HepG2 (cell line): ENCODE measurements around the gene OR1F1. TPM values are rescaled to one million over a fixed set of nuclear protein-coding genes. Genes with fewer than 3 reads are reported as not detected.

Source experiments
- CBFB ChIP-seq: sonication (generic); formaldehyde crosslinking; IDR thresholded peaks from 2 replicates; pipeline ENCODE4 v1.4.0; 2020; ENCODE audit warnings: missing genetic modification reagents
- CC2D1A ChIP-seq: sonication (generic); formaldehyde crosslinking; IDR thresholded peaks from 2 replicates; pipeline ENCODE4 v1.8.1; 2023; ENCODE audit warnings: mild to moderate bottlenecking, missing genetic modification reagents
- FOXC1 ChIP-seq: sonication (generic); formaldehyde crosslinking; IDR thresholded peaks from 2 replicates; pipeline ENCODE4 v1.8.0; 2022; ENCODE audit warnings: mild to moderate bottlenecking, missing genetic modification reagents, borderline replicate concordance
- FOXJ3 ChIP-seq: sonication (generic); formaldehyde crosslinking; IDR thresholded peaks from 2 replicates; pipeline ENCODE4 v1.4.0; 2020; ENCODE audit warnings: missing genetic modification reagents, mild to moderate bottlenecking, borderline replicate concordance
- GATAD2A ChIP-seq: IDR thresholded peaks from 2 replicates; pipeline ENCODE4 v1.6.1; 2016
- HOXA9 ChIP-seq: sonication (generic); formaldehyde crosslinking; IDR thresholded peaks from 2 replicates; pipeline ENCODE4 v1.8.1; 2022; ENCODE audit warnings: missing genetic modification reagents, mild to moderate bottlenecking, moderate library complexity, borderline replicate concordance
- KAT2B ChIP-seq: fragments of 150-350 bp; IDR thresholded peaks from 2 replicates; pipeline ENCODE4 v1.6.1; 2014; ENCODE audit warnings: low read depth, low read length, borderline replicate concordance
- KLF9 ChIP-seq: IDR thresholded peaks from 2 replicates; pipeline ENCODE4 v1.6.1; 2016; ENCODE audit warnings: low read depth
- NONO ChIP-seq, 2 experiments: fragments of 450-650 bp in 1 of 2; sonication (generic) in 1 of 2; formaldehyde crosslinking in 1 of 2; IDR thresholded peaks in 1 of 2; conservative IDR thresholded peaks in 1 of 2; 2 replicates each; pipeline versions ENCODE4 v1.6.1 to v1.8.0; 2017 to 2022; ENCODE audit warnings: mild to moderate bottlenecking in 1 of 2, missing genetic modification reagents in 1 of 2, moderate library complexity in 1 of 2
- PAF1 ChIP-seq: IDR thresholded peaks from 2 replicates; pipeline ENCODE4 v1.6.1; 2016; ENCODE audit warnings: missing genetic modification reagents, missing compliant biosample characterization
- PREB ChIP-seq: sonication (generic); formaldehyde crosslinking; IDR thresholded peaks from 2 replicates; pipeline ENCODE4 v1.4.0; 2020; ENCODE audit warnings: missing genetic modification reagents
- SMAD3 ChIP-seq: sonication (generic); formaldehyde crosslinking; IDR thresholded peaks from 2 replicates; pipeline ENCODE4 v1.4.0; 2020; ENCODE audit warnings: missing genetic modification reagents
- SRSF1 ChIP-seq: fragments of 200-400 bp; formaldehyde crosslinking; optimal IDR thresholded peaks from 2 replicates; pipeline ENCODE3; 2017; ENCODE audit warnings: mild to moderate bottlenecking, low read depth, low read length, moderate library complexity
- TBL1XR1 ChIP-seq: fragments of 150-350 bp; IDR thresholded peaks from 2 replicates; pipeline ENCODE4 v1.6.1; 2014; ENCODE audit warnings: borderline replicate concordance, low read length; ENCODE audit not compliant: partially characterized antibody
- U2AF1 ChIP-seq: fragments of 200-400 bp; formaldehyde crosslinking; optimal IDR thresholded peaks from 2 replicates; pipeline ENCODE3; 2017; ENCODE audit warnings: mild to moderate bottlenecking, low read depth, low read length
- ZNF367 ChIP-seq: sonication (generic); formaldehyde crosslinking; IDR thresholded peaks from 2 replicates; pipeline ENCODE4 v1.4.0; 2020; ENCODE audit warnings: missing genetic modification reagents, borderline replicate concordance
- ZNF609 ChIP-seq: sonication (generic); formaldehyde crosslinking; IDR thresholded peaks from 2 replicates; pipeline ENCODE4 v1.4.0; 2020; ENCODE audit warnings: mild to moderate bottlenecking, missing genetic modification reagents, borderline replicate concordance
- polyA plus RNA-seq, 8 experiments: library from polyadenylated mRNA; depleted of rRNA in 3 of 8; stranded (reverse) in 7 of 8; unstranded in 1 of 8; fragments of >200 nt; fragmentation: Illumina TruSeq in 4 of 8; extraction: Trizol in 4 of 8; gene quantifications; 2 replicates each; pipeline versions ENCODE4 v1.2.1 to v1.2.3, GENCODE V29; 2011 to 2016; ENCODE audit warnings: low read depth in 4 of 8, missing spikeins in 1 of 8, mixed read lengths in 1 of 8; ENCODE audit not compliant: insufficient read depth in 1 of 8
- total RNA-seq, 5 experiments: library from RNA; depleted of rRNA; stranded (reverse); fragments of >200 nt; fragmentation: Illumina TruSeq; extraction: Trizol; gene quantifications; 2 replicates each; pipeline ENCODE4 v1.2.3, GENCODE V29; 2016; ENCODE audit warnings: low read depth in 1 of 5
- TF ChIP-seq, protein P1 (sequence below): sonication (generic); formaldehyde crosslinking; conservative IDR thresholded peaks from 2 replicates; pipeline ENCODE4 v1.4.0; 2020; ENCODE audit warnings: mild to moderate bottlenecking, missing genetic modification reagents, moderate library complexity
- TF ChIP-seq, protein P2 (sequence below): sonication (generic); formaldehyde crosslinking; IDR thresholded peaks from 2 replicates; pipeline ENCODE4 v1.4.0; 2020; ENCODE audit warnings: mild to moderate bottlenecking, missing genetic modification reagents

Gene OR1F1
- total and polyA plus RNA-seq, 2 of the 13 experiments (the other 11 are each of a cell fraction or from before 2014, with no cell fraction given): 0.90 TPM; not detected in 1

GRCh38 chr16:3234857-3235561 is 47.0 kb downstream of the OR1F1 start, which contains the start of gene ZNF200 (continued):
- TF ChIP-seq PREB (CRISPR knock-in tag): no peak
- TF ChIP-seq, protein P1, sequence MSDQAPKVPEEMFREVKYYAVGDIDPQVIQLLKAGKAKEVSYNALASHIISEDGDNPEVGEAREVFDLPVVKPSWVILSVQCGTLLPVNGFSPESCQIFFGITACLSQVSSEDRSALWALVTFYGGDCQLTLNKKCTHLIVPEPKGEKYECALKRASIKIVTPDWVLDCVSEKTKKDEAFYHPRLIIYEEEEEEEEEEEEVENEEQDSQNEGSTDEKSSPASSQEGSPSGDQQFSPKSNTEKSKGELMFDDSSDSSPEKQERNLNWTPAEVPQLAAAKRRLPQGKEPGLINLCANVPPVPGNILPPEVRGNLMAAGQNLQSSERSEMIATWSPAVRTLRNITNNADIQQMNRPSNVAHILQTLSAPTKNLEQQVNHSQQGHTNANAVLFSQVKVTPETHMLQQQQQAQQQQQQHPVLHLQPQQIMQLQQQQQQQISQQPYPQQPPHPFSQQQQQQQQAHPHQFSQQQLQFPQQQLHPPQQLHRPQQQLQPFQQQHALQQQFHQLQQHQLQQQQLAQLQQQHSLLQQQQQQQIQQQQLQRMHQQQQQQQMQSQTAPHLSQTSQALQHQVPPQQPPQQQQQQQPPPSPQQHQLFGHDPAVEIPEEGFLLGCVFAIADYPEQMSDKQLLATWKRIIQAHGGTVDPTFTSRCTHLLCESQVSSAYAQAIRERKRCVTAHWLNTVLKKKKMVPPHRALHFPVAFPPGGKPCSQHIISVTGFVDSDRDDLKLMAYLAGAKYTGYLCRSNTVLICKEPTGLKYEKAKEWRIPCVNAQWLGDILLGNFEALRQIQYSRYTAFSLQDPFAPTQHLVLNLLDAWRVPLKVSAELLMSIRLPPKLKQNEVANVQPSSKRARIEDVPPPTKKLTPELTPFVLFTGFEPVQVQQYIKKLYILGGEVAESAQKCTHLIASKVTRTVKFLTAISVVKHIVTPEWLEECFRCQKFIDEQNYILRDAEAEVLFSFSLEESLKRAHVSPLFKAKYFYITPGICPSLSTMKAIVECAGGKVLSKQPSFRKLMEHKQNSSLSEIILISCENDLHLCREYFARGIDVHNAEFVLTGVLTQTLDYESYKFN: peak; percentile 46
- TF ChIP-seq, protein P2, sequence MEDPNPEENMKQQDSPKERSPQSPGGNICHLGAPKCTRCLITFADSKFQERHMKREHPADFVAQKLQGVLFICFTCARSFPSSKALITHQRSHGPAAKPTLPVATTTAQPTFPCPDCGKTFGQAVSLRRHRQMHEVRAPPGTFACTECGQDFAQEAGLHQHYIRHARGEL (CRISPR knock-in tag): no peak
- TF ChIP-seq SMAD3 (CRISPR knock-in tag): peak; percentile 47; the same call in 1 of the 2 replicates
- TF ChIP-seq KAT2B: no peak
- no peak; the same call in 1 of the 2 replicates for TF ChIP-seq CBFB (CRISPR knock-in tag)
- 0 out of 2 replicates have a peak, but pooled peaks have one; percentile 49 for TF ChIP-seq ZNF609
- no peak for TF ChIP-seq HOXA9 (CRISPR knock-in tag)
- peak; percentile 83; the same call in 1 of the 2 replicates for TF ChIP-seq ZNF367 (CRISPR knock-in tag)
- peak; percentile 63 for TF ChIP-seq SRSF1
- TF ChIP-seq KLF9 (CRISPR knock-in tag): no peak
- TF ChIP-seq TBL1XR1: no peak
- no peak for TF ChIP-seq NONO (IDR thresholded peaks at IDR 0.05)
- TF ChIP-seq NONO (CRISPR knock-in tag; conservative IDR thresholded peaks at IDR 0.05): peak; percentile 72
- peak; percentile 90 for TF ChIP-seq FOXC1 (CRISPR knock-in tag)
- no peak for TF ChIP-seq PAF1 (CRISPR knock-in tag)
- TF ChIP-seq GATAD2A (CRISPR knock-in tag): no peak
- no peak for TF ChIP-seq U2AF1
- TF ChIP-seq CC2D1A (CRISPR knock-in tag): no peak
- TF ChIP-seq FOXJ3 (CRISPR knock-in tag): no peak
